Body of pancreas (tissue), 4 donors: ENCODE data around the gene CBFA2T3.
"Not testable (repeated sequence)": the region's sequence is repeated elsewhere in the genome, so short reads cannot be mapped to it uniquely, and the experiment has no call there.

Experiments
- POLR2A ChIP-seq, 3 donors: fragments of 450-650 bp; IDR thresholded peaks; one replicate each; pipeline ENCODE4 v1.6.1; 2016; ENCODE audit warnings: antibody characterized with exemption in 3 of 3, mild to moderate bottlenecking in 2 of 3
- TF ChIP-seq, protein P1 (sequence below), 7 experiments: fragments of 450-650 bp in 4 of 7; fragments of 200-600 bp in 3 of 7; sonication (generic) in 3 of 7; IDR thresholded peaks; one replicate each; pipeline ENCODE4 v1.5.1; 2016 to 2019; ENCODE audit warnings: antibody characterized with exemption in 7 of 7

DNA sequence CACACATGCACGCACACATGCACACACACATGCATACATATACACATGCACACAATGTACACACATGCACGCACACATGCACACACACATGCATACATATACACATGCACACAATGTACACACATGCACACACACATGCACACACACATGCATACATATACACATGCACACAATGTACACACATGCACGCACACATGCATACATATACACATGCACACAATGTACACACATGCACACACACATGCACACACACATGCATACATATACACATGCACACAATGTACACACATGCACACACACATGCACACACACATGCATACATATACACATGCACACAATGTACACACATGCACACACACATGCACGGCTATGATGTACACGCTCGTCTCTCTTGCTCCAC, 82.7 kb downstream of the CBFA2T3 start:
- TF ChIP-seq, protein P1, sequence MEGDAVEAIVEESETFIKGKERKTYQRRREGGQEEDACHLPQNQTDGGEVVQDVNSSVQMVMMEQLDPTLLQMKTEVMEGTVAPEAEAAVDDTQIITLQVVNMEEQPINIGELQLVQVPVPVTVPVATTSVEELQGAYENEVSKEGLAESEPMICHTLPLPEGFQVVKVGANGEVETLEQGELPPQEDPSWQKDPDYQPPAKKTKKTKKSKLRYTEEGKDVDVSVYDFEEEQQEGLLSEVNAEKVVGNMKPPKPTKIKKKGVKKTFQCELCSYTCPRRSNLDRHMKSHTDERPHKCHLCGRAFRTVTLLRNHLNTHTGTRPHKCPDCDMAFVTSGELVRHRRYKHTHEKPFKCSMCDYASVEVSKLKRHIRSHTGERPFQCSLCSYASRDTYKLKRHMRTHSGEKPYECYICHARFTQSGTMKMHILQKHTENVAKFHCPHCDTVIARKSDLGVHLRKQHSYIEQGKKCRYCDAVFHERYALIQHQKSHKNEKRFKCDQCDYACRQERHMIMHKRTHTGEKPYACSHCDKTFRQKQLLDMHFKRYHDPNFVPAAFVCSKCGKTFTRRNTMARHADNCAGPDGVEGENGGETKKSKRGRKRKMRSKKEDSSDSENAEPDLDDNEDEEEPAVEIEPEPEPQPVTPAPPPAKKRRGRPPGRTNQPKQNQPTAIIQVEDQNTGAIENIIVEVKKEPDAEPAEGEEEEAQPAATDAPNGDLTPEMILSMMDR (IDR thresholded peaks at IDR 0.05) = not testable (repeated sequence)
- TF ChIP-seq POLR2A (IDR thresholded peaks at IDR 0.05) = not testable (repeated sequence)
